Measurements from ENCODE around the gene PBX1. TPM values are rescaled to one million over a fixed set of nuclear protein-coding genes. Genes with fewer than 3 reads are reported as not detected.
A peak's percentile ranks its signal among the peaks of the same experiment; 100 is the strongest.
"Not testable (repeated sequence)": the region's sequence is repeated elsewhere in the genome, so short reads cannot be mapped to it uniquely, and the experiment has no call there.

PBX1 gene
- total and polyA plus RNA-seq, 3 experiments from 2014 or later: 0.05 to 0.16 (median 0.13) TPM

GRCh38 chr1:164649146-164649545 is 90.2 kb downstream of the PBX1 start:
- H3K4me3 ChIP-seq (ENCODE audit: low read length): no peak overlapping the region
- no peak for DNase-seq
- no peaks in the 10 kb centered on the region for H3K9me3 ChIP-seq (ENCODE audit: low read length)
- H3K36me3 ChIP-seq (ENCODE audit: insufficient read depth, low read length): no peaks in the 10 kb centered on the region
- H3K27ac ChIP-seq (ENCODE audit: low read depth, low read length): no peak overlapping the region
- Mint-ChIP-seq H3K27me3 (no peaks in the 10 kb centered on the region), H3K4me3 (no peak overlapping the region), H3K27ac (no peak overlapping the region), H3K36me3 (no peaks in the 10 kb centered on the region), H3K9me3 (peaks cover 0 to 14% (median 2%) of the 10 kb centered on the region in 5 donors), H3K4me1 (peaks cover 0 to 2% (median 0%) of the 10 kb centered on the region in 3 donors)
- H3K27me3 ChIP-seq (ENCODE audit: insufficient read depth, low read length, poor library complexity, severe bottlenecking): no peaks in the 10 kb centered on the region
- CTCF ChIA-PET: no interaction called here
- no peaks in the 10 kb centered on the region for H3K4me1 ChIP-seq (ENCODE audit: insufficient read depth, low read length)
- POLR2A ChIA-PET: no interaction called here

- Mint-ChIP-seq H3K9me3 (peaks cover 0 to 12% (median 2%) of the 10 kb centered on the region in 5 donors), H3K27me3 (no peaks in the 10 kb centered on the region), H3K4me1 (peaks cover 0 to 2% (median 0%) of the 10 kb centered on the region in 3 donors), H3K4me3 (no peak overlapping the region), H3K36me3 (no peaks in the 10 kb centered on the region), H3K27ac (peak overlapping the region in 1 of 8 donors; percentile 27)
- H3K36me3 ChIP-seq (ENCODE audit: insufficient read depth, low read length): no peaks in the 10 kb centered on the region
- no peak overlapping the region for H3K4me3 ChIP-seq (ENCODE audit: low read length)
- H3K27me3 ChIP-seq (ENCODE audit: insufficient read depth, low read length, poor library complexity, severe bottlenecking): no peaks in the 10 kb centered on the region
- ChIA-PET CTCF (no interaction called here), POLR2A (no interaction called here)
- DNase-seq: no peak
- H3K27ac ChIP-seq (ENCODE audit: low read depth, low read length): no peak overlapping the region
- H3K4me1 ChIP-seq (ENCODE audit: insufficient read depth, low read length): no peaks in the 10 kb centered on the region
- no peaks in the 10 kb centered on the region for H3K9me3 ChIP-seq (ENCODE audit: low read length)
These were observed 91.5 kb downstream of the PBX1 start for GRCh38 chr1:164650531-164650930.

- H3K36me3 ChIP-seq (ENCODE audit: insufficient read depth, low read length): no peaks in the 10 kb centered on the region
- H3K27ac Mint-ChIP-seq: peak overlapping the region in 2 of 8 donors; percentile 35 to 68
- peak in 2 of 5 donors; percentile 0 to 2 for DNase-seq
- H3K4me1 ChIP-seq (ENCODE audit: insufficient read depth, low read length): no peaks in the 10 kb centered on the region
- peaks cover 0 to 12% (median 2%) of the 10 kb centered on the region in 5 donors for H3K9me3 Mint-ChIP-seq
- peaks cover 0 to 2% (median 0%) of the 10 kb centered on the region in 3 donors for H3K4me1 Mint-ChIP-seq
- H3K4me3 ChIP-seq (ENCODE audit: low read length): no peak overlapping the region
- H3K27me3 ChIP-seq (ENCODE audit: insufficient read depth, low read length, poor library complexity, severe bottlenecking): no peaks in the 10 kb centered on the region
- ChIA-PET CTCF (no interaction called here), POLR2A (no interaction called here)
- no peak overlapping the region for H3K27ac ChIP-seq (ENCODE audit: low read depth, low read length)
- no peaks in the 10 kb centered on the region for H3K27me3 Mint-ChIP-seq
- no peaks in the 10 kb centered on the region for H3K9me3 ChIP-seq (ENCODE audit: low read length)
- H3K4me3 Mint-ChIP-seq: peak overlapping the region in 3 of 7 donors; percentile 10 to 45 (median 18)
- no peaks in the 10 kb centered on the region for H3K36me3 Mint-ChIP-seq
These were observed 92.5 kb downstream of the PBX1 start for GRCh38 chr1:164651351-164651951.

DNA sequence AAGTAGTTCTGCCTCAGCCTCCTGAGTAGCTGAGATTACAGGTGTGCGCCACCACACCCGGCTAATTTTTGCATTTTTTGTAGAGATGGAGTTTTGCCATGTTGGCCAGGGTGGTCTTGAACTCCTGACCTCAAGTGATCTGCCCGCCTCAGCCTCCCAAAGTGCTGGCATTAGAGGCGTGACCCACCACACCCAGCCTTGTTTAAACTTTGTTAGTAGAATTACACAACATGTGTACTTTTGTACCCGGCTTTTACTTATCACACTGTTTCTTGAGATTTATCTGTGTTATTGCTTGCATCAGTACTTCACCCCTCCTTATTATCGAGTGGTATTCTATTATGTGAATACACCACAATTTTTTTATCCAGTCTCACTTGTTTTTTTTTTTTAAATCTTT is 94.0 kb downstream of the PBX1 start:
- H3K4me1 ChIP-seq (ENCODE audit: insufficient read depth, low read length); H3K27me3 ChIP-seq (ENCODE audit: insufficient read depth, low read length, poor library complexity, severe bottlenecking); H3K4me3 Mint-ChIP-seq; H3K4me3 ChIP-seq (ENCODE audit: low read length); H3K27ac ChIP-seq (ENCODE audit: low read depth, low read length); CTCF ChIA-PET; DNase-seq; H3K9me3 ChIP-seq (ENCODE audit: low read length); POLR2A ChIA-PET; H3K27me3 Mint-ChIP-seq; H3K27ac Mint-ChIP-seq; H3K4me1 Mint-ChIP-seq; H3K36me3 ChIP-seq (ENCODE audit: insufficient read depth, low read length); H3K36me3 Mint-ChIP-seq: not testable (repeated sequence)
- H3K9me3 Mint-ChIP-seq: peaks cover 0 to 12% (median 2%) of the 10 kb centered on the region in 5 donors

DNA sequence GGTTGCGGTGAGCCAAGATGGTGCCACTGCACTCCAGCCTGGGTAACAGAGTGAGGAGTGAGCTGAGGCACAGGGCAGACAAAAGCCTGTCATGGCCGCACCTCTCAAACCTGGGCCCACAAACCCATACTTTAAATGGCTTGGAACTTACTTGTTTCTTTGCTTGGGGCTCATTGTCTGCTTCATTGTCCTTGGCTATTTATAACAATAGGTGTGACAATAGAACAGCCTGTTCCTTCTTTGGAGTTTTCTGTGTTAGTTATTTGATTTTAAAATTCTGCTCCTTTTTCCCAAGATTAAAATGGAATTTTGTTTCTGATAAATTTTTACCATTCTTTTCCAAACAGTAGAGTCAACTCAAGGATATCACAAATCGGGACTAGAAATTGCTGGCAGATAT is 94.7 kb downstream of the PBX1 start:
- no peaks in the 10 kb centered on the region for H3K27me3 Mint-ChIP-seq
- ChIA-PET CTCF (no interaction called here), POLR2A (no interaction called here)
- Histone ChIP-seq H3K4me1 (ENCODE audit: insufficient read depth, low read length) (no peaks in the 10 kb centered on the region), H3K9me3 (ENCODE audit: low read length) (no peaks in the 10 kb centered on the region), H3K4me3 (ENCODE audit: low read length) (no peak overlapping the region), H3K27me3 (ENCODE audit: insufficient read depth, low read length, poor library complexity, severe bottlenecking) (no peaks in the 10 kb centered on the region), H3K27ac (ENCODE audit: low read depth, low read length) (no peak overlapping the region), H3K36me3 (ENCODE audit: insufficient read depth, low read length) (no peaks in the 10 kb centered on the region)
- H3K36me3 Mint-ChIP-seq: no peaks in the 10 kb centered on the region
- H3K4me1 Mint-ChIP-seq: peaks cover 0 to 2% (median 0%) of the 10 kb centered on the region in 3 donors
- H3K9me3 Mint-ChIP-seq: peaks cover 0 to 12% (median 2%) of the 10 kb centered on the region in 5 donors
- H3K27ac Mint-ChIP-seq: no peak overlapping the region
- H3K4me3 Mint-ChIP-seq: no peak overlapping the region
- DNase-seq: no peak

DNA sequence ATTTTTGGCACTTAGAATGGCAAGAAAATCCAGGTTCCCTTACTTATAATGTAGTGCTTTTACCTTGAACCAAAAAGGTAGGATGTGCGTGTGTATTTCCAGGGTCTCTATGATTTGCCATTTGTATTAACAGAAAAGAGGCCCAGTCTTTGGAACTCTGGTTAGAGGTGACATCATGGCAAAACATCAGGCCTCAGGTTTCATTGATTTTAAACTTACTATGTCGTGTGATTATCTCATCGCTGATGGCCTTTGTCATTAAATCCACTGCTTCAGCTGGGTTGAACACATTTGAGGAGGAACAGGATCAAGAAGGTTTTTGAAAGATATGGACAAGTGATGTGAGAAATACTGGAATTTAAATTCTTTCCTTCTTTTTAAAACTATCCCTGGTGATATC is 95.2 kb downstream of the PBX1 start:
- H3K27me3 ChIP-seq (ENCODE audit: insufficient read depth, low read length, poor library complexity, severe bottlenecking): no peaks in the 10 kb centered on the region
- no peaks in the 10 kb centered on the region for H3K9me3 ChIP-seq (ENCODE audit: low read length)
- DNase-seq: no peak
- no peak overlapping the region for H3K27ac ChIP-seq (ENCODE audit: low read depth, low read length)
- CTCF ChIA-PET: no interaction called here
- Mint-ChIP-seq H3K27me3 (no peaks in the 10 kb centered on the region), H3K4me3 (no peak overlapping the region), H3K9me3 (peaks cover 0 to 12% (median 2%) of the 10 kb centered on the region in 5 donors), H3K36me3 (no peaks in the 10 kb centered on the region), H3K27ac (no peak overlapping the region), H3K4me1 (peaks cover 0 to 2% (median 0%) of the 10 kb centered on the region in 3 donors)
- no peaks in the 10 kb centered on the region for H3K4me1 ChIP-seq (ENCODE audit: insufficient read depth, low read length)
- no peak overlapping the region for H3K4me3 ChIP-seq (ENCODE audit: low read length)
- no peaks in the 10 kb centered on the region for H3K36me3 ChIP-seq (ENCODE audit: insufficient read depth, low read length)
- POLR2A ChIA-PET: no interaction called here

DNA sequence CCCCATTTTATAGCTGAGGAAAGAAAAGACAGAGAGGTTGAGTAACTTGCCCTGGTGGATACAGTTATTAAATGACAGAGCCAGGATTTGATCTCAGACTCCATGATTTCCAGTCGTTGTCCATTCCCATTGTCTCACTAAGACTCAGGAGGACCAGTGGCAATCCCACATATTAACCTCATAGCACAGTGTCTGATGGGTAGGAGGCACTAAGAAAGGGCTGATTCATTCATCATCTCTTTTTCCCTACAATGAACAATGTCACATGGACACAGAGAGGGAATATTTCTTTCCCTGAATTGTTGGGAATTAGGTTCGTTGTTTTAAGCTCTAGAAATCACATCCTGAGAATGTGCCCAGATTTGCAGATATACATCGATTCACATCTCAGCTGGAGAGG is 99.9 kb downstream of the PBX1 start:
- no peak for DNase-seq
- Mint-ChIP-seq H3K27me3 (peaks cover 0 to 2% of the 10 kb centered on the region in 2 donors), H3K36me3 (no peaks in the 10 kb centered on the region), H3K9me3 (peaks cover 2 to 7% (median 4%) of the 10 kb centered on the region in 5 donors), H3K4me3 (no peak overlapping the region), H3K4me1 (peaks cover 0 to 3% (median 1%) of the 10 kb centered on the region in 3 donors), H3K27ac (no peak overlapping the region)
- no peaks in the 10 kb centered on the region for H3K36me3 ChIP-seq (ENCODE audit: insufficient read depth, low read length)
- no peaks in the 10 kb centered on the region for H3K9me3 ChIP-seq (ENCODE audit: low read length)
- CTCF ChIA-PET: interaction anchor here (1.2 kb wide), 1 partner anchor 11 kb away, joined by 3 read pairs; no protein-coding TSS in a partner anchor
- no peak overlapping the region for H3K4me3 ChIP-seq (ENCODE audit: low read length)
- H3K4me1 ChIP-seq (ENCODE audit: insufficient read depth, low read length): no peaks in the 10 kb centered on the region
- POLR2A ChIA-PET: no interaction called here
- no peak overlapping the region for H3K27ac ChIP-seq (ENCODE audit: low read depth, low read length)
- no peaks in the 10 kb centered on the region for H3K27me3 ChIP-seq (ENCODE audit: insufficient read depth, low read length, poor library complexity, severe bottlenecking)

DNA sequence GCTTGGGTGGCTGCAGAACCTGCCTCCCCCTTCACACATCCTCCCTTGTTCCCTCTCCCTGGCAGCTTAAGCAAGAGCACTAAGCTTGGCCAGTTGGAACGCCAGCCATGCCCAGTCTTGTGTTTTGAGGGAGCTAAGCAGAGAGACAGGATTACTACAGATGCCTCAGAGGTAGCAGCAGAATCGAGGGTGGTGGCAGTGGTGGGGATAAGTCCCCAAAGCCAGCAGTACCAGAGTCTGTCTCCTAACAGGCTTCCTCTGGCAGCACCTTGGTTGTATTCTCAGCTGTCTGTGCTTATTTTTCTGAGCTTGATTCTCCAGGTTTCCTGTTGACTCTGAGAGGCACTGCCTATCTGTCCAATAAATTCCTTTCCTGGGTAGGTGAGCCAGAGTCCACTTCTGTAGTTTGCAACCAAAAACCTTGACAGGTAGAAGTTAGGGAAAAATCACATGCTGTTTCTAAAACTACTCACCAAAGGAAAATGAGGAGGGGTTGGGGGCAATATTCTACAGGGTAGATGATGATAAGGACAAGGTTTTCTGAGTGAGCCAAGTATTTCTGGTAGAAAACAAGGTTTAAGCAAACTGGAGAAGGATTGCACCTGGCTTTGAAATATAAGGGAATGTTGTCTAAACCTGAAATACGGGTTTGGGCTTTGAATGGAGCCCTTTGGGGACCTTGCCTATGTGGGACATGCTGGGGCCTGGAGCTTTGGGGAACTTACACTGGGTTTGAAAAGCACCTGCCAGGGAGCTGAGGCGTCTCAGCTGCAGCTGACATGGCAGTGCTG is 100.8 kb downstream of the PBX1 start:
- CTCF ChIA-PET: no interaction called here

More for the DNA sequence above, 100.8 kb downstream of the PBX1 start:
- POLR2A ChIA-PET: no interaction called here
- Histone ChIP-seq H3K4me3 (ENCODE audit: low read length) (no peak overlapping the region), H3K9me3 (ENCODE audit: low read length) (no peaks in the 10 kb centered on the region), H3K27ac (ENCODE audit: low read depth, low read length) (no peak overlapping the region), H3K4me1 (ENCODE audit: insufficient read depth, low read length) (no peaks in the 10 kb centered on the region), H3K27me3 (ENCODE audit: insufficient read depth, low read length, poor library complexity, severe bottlenecking) (no peaks in the 10 kb centered on the region), H3K36me3 (ENCODE audit: insufficient read depth, low read length) (no peaks in the 10 kb centered on the region)
- Mint-ChIP-seq H3K4me3 (no peak overlapping the region), H3K9me3 (peaks cover 2 to 7% (median 4%) of the 10 kb centered on the region in 5 donors), H3K27me3 (peaks cover 0 to 2% of the 10 kb centered on the region in 2 donors), H3K36me3 (no peaks in the 10 kb centered on the region), H3K27ac (peak overlapping the region in 1 of 8 donors; percentile 70), H3K4me1 (peaks cover 0 to 3% (median 1%) of the 10 kb centered on the region in 3 donors)
- DNase-seq: no peak

Data from CD8-positive, alpha-beta memory T cell (primary cell).